Astrocyte of the spinal cord (primary cell): ENCODE measurements around the gene NT5C1A.

Experiments
- DNase-seq: peaks from one replicate; pipeline ENCODE4 v3.0.0; 2011; ENCODE audit warnings: low read depth, low spot score
- H3K4me3 ChIP-seq: 2 replicates; pipeline ENCODE4 v1.5.1; 2011; ENCODE audit warnings: low read depth, mild to moderate bottlenecking, low read length, moderate library complexity
- CTCF ChIP-seq: IDR thresholded peaks from 2 replicates; pipeline ENCODE4 v1.5.1; 2012; ENCODE audit warnings: low read depth, mild to moderate bottlenecking, low read length, inconsistent platforms
- in situ Hi-C: cut with HindIII; loops from 2 replicates; pipeline ENCODE4 v1.10.0; 2017; ENCODE audit warnings: low sequenced_read_pairs

The NT5C1A gene

GRCh38 chr1:39671793-39672550, at the start of gene NT5C1A:
Gene NT5C1A, minus strand, starts transcription at chr1:39672107. Its CDS starts 69 bp downstream, at chr1:39672038.
- no peak within 1 kb of the TSS for H3K4me3 ChIP-seq
- DNase-seq, result no peak

GRCh38 chr1:39721664-39722063, 49.8 kb upstream of the NT5C1A start:
- DNase-seq, result no peak
- no peak overlapping the region for H3K4me3 ChIP-seq
- no peak for TF ChIP-seq CTCF
- in situ Hi-C loops, result no loop called here

More at GRCh38 chr1:39671793-39672550, at the start of gene NT5C1A:
- no peak for TF ChIP-seq CTCF
- in situ Hi-C loops, result no loop called here

GRCh38 chr1:39720094-39720999, 48.4 kb upstream of the NT5C1A start:
- H3K4me3 ChIP-seq, result no peak overlapping the region
- TF ChIP-seq CTCF, result peak; percentile 47
- DNase-seq, result peak; percentile 63
- in situ Hi-C loops, result no loop called here

GRCh38 chr1:39717809-39718208, 45.9 kb upstream of the NT5C1A start:
- in situ Hi-C loops, result no loop called here
- DNase-seq, result no peak
- H3K4me3 ChIP-seq, result no peak overlapping the region
- no peak for TF ChIP-seq CTCF

GRCh38 chr1:39713557-39713956, 41.6 kb upstream of the NT5C1A start:
- no peak for TF ChIP-seq CTCF
- in situ Hi-C loops, result no loop called here

GRCh38 chr1:39711966-39712340, 40.0 kb upstream of the NT5C1A start:
- H3K4me3 ChIP-seq, result no peak overlapping the region
- TF ChIP-seq CTCF, result no peak
- no peak for DNase-seq
- in situ Hi-C loops, result no loop called here

More at GRCh38 chr1:39713557-39713956, 41.6 kb upstream of the NT5C1A start:
- DNase-seq, result no peak
- no peak overlapping the region for H3K4me3 ChIP-seq
